ENCODE measurements around the gene C9. TPM values are rescaled to one million over a fixed set of nuclear protein-coding genes. Genes with fewer than 3 reads are reported as not detected.

Gene C9
- total RNA-seq, 1 donor from 2014 or later, result not detected

DNA sequence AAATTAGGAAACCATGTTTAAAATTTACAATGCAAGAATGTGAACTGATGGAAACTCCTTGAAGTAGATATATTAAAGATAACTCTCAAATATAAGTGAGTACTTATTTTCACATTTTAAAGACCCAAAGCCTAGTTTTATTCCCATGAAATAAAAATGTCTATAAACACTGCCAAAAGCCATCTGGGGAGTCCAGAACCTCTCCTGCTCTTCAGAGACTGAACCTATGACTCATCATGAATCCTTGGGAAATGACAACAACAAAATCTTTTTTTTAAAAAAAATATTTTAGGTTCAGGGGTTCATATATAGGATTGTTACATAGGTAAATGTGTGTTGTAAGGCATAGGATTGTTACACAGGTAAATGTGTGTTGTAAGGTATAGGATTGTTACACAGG is 111.1 kb downstream of the C9 start:
- TF ChIP-seq POLR2AphosphoS5 (IDR thresholded peaks at IDR 0.05; ENCODE audit: insufficient read depth in 1 of 2, low read depth in 1 of 2) (no peak), POLR2A (IDR thresholded peaks at IDR 0.05) (no peak), CTCF (IDR thresholded peaks at IDR 0.05) (no peak)
- DNase-seq (ENCODE audit: extremely low spot score in 2 of 2), result no peak
- intact Hi-C loops (cut with DNase I), result no loop called here
- H3K36me3 ChIP-seq, result no peaks in the 10 kb centered on the region
- H3K4me3 ChIP-seq, result no peak overlapping the region
- no peaks in the 10 kb centered on the region for H3K27me3 ChIP-seq
- no peaks in the 10 kb centered on the region for H3K9me3 ChIP-seq
- H3K27ac ChIP-seq, result no peak overlapping the region
- no peaks in the 10 kb centered on the region for H3K4me1 ChIP-seq

DNA sequence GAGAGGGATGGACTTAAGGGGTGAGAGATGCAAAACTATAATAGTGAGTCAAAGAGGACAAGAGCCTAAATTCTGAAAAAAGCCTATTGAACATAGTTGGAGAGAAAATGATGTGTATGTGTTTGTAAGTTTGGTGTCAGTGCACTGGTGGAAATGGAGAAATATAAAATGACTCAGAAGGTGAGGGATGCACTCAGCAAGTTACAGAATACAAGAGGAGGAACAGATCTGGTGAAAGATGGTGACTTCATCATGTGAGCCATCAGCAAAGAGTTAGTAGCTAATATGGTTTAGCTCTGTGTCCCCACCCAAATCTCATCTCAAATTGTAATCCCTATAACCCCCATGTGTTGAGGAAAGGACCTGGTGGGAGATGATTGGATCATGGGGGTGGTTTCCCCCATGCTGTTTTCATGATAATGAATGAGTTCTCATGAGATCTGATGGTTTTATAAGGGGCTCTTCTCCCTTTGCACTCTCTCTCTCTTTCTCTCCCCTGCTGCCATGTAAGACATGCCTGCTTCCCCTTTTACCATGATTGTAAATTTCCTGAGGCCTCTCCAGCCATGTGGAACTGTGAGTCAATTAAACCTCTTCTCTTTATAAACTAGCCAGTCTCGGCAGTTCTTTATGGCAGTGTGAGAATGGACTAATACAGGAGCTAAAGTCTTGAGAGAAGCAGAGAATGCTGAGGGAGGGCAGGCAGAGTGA is 114.6 kb downstream of the C9 start:
- H3K36me3 ChIP-seq, result no peaks in the 10 kb centered on the region
- H3K27me3 ChIP-seq, result no peaks in the 10 kb centered on the region
- H3K4me1 ChIP-seq, result no peaks in the 10 kb centered on the region
- intact Hi-C loops (cut with DNase I), result no loop called here
- H3K4me3 ChIP-seq, result no peak overlapping the region
- no peak for DNase-seq (ENCODE audit: extremely low spot score in 2 of 2)
- H3K9me3 ChIP-seq, result no peaks in the 10 kb centered on the region
- TF ChIP-seq CTCF (IDR thresholded peaks at IDR 0.05), result no peak
- no peak for TF ChIP-seq POLR2AphosphoS5 (IDR thresholded peaks at IDR 0.05; ENCODE audit: insufficient read depth in 1 of 2, low read depth in 1 of 2)
- TF ChIP-seq POLR2A (IDR thresholded peaks at IDR 0.05), result no peak
- no peak overlapping the region for H3K27ac ChIP-seq

- H3K4me1 ChIP-seq, result no peaks in the 10 kb centered on the region
- H3K4me3 ChIP-seq, result no peak overlapping the region
- TF ChIP-seq CTCF (IDR thresholded peaks at IDR 0.05) (no peak), POLR2A (IDR thresholded peaks at IDR 0.05) (no peak), POLR2AphosphoS5 (IDR thresholded peaks at IDR 0.05; ENCODE audit: insufficient read depth in 1 of 2, low read depth in 1 of 2) (no peak)
- intact Hi-C loops (cut with DNase I), result no loop called here
- no peak overlapping the region for H3K27ac ChIP-seq
- no peak for DNase-seq (ENCODE audit: extremely low spot score in 2 of 2)
- H3K27me3 ChIP-seq, result no peaks in the 10 kb centered on the region
- H3K36me3 ChIP-seq, result no peaks in the 10 kb centered on the region
- no peaks in the 10 kb centered on the region for H3K9me3 ChIP-seq
Measured at GRCh38 chr5:39249069-39249468, 115.2 kb downstream of the C9 start.

GRCh38 chr5:39240750-39241149 is 123.5 kb downstream of the C9 start:
- Histone ChIP-seq H3K27ac (no peak overlapping the region), H3K4me1 (no peaks in the 10 kb centered on the region), H3K36me3 (no peaks in the 10 kb centered on the region), H3K9me3 (no peaks in the 10 kb centered on the region), H3K4me3 (no peak overlapping the region), H3K27me3 (no peaks in the 10 kb centered on the region)
- intact Hi-C loops (cut with DNase I), result no loop called here
- TF ChIP-seq POLR2AphosphoS5 (IDR thresholded peaks at IDR 0.05; ENCODE audit: insufficient read depth in 1 of 2, low read depth in 1 of 2) (no peak), POLR2A (IDR thresholded peaks at IDR 0.05) (no peak), CTCF (IDR thresholded peaks at IDR 0.05) (no peak)
- DNase-seq (ENCODE audit: extremely low spot score in 2 of 2), result no peak

- Histone ChIP-seq H3K9me3 (no peaks in the 10 kb centered on the region), H3K4me1 (no peaks in the 10 kb centered on the region), H3K4me3 (no peak overlapping the region), H3K36me3 (no peaks in the 10 kb centered on the region), H3K27ac (no peak overlapping the region), H3K27me3 (no peaks in the 10 kb centered on the region)
- intact Hi-C loops (cut with DNase I), result no loop called here
- TF ChIP-seq POLR2A (IDR thresholded peaks at IDR 0.05), result no peak
- TF ChIP-seq POLR2AphosphoS5 (IDR thresholded peaks at IDR 0.05; ENCODE audit: insufficient read depth in 1 of 2, low read depth in 1 of 2), result no peak
- TF ChIP-seq CTCF (IDR thresholded peaks at IDR 0.05), result no peak
- DNase-seq (ENCODE audit: extremely low spot score in 2 of 2), result no peak
Measured at GRCh38 chr5:39238366-39239105, 125.8 kb downstream of the C9 start.

Measured in vagina (tissue), 2 donors.